ENCODE results near the gene SLC27A1.
A peak's percentile ranks its signal among the peaks of the same experiment; 100 is the strongest.
"Not testable (repeated sequence)": the region's sequence is repeated elsewhere in the genome, so short reads cannot be mapped to it uniquely, and the experiment has no call there.

The SLC27A1 gene

DNA sequence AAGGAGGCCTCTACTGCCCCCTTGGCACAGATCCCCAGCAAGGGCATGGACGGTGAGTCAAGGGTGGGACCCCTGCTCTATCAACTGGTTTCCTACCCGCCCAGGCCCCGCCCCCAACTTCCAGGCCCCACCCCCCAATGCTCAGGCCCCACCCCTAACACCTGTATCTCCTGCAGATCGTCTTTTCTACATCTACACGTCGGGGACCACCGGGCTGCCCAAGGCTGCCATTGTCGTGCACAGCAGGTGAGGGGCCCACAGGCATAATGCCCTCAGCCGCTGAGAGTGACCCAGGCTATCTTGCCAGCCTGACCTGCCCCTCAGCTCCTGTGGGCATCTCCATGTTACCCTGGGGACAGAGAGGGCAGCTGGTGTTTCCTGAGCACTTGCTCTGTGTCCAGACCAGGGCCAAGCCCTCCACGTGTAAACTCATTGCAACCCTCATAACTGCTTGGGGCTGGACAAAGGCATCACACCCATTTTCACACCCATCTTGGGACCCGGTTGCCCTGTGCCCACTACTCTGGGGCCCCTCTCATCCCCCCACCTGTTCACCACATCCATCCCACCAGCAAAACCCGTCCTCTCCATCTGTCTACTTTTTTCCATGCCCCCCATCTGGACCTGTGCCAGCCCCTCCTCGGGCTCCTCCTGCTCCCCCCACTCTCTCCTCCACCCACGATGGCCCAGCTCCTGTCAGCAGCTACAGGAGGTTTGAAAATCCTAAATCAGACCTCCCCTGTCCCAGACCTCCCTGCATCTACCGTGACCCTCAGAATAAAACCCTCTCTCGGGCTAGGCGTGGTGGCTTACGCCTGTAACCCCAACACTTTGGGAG lies 17.2 kb downstream of the SLC27A1 start:
- no peak for DNase-seq

DNA sequence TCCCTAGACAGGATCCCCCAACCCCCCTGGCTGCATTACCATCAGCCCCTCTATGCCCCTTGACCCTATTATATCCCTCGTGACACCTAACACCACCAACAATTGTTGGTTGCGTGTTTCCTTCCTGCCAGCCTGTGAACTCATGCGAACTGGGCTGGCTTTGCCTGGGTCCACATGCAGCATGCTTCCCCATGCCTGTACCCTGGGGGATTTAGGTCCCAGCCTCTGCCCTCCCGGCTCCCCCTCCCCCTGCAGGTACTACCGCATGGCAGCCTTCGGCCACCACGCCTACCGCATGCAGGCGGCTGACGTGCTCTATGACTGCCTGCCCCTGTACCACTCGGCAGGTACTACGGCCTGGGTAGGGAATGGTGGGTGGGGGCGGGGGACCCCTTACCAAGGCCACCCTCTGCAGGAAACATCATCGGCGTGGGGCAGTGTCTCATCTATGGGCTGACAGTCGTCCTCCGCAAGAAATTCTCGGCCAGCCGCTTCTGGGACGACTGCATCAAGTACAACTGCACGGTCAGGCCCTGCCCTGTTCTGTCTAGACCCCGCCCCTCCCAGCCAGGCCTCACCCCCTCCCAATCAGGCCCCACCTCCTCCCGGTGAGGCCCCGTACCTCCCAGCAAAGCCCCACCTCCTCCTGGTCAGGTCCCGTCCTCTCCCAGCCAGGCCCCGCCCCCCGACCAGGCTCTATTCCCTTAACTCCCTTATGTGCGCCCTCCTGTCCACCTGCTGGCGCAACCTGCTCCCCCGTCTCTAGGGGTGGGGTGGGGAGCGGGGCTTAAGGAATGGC lies 18.5 kb downstream of the SLC27A1 start:
- DNase-seq: peak; percentile 39

DNA sequence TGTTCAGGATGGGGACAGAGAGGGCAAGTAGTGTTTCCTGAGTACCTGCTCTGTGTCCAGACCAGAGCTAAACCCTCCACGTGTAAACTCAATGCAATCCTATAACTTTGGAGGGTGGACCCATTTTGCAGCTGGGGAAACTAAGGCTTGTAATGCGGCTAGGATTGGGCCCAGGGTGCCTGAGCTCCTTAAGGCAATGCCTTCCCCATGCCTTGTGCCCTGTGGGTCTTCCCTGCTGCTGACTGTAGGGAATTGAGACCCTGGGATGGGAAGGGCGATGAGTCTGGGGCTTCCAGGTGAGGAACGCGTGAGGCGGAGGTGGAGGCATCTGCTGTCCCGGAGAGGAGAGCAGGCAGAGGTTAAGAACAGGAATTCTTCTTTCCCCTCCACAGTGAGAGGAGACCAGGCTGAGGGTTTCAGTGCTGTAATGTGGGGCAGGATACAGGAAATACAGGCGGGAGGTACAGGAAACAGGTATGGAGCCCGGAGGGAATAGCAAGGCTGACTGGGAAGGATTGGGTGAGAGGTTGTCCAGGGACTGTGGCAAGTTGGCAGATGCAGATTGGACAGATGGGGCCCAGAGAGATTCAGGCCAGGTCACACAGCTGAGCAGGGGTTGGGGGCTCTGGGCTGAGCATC lies 19.2 kb downstream of the SLC27A1 start:
- DNase-seq: no peak

DNA sequence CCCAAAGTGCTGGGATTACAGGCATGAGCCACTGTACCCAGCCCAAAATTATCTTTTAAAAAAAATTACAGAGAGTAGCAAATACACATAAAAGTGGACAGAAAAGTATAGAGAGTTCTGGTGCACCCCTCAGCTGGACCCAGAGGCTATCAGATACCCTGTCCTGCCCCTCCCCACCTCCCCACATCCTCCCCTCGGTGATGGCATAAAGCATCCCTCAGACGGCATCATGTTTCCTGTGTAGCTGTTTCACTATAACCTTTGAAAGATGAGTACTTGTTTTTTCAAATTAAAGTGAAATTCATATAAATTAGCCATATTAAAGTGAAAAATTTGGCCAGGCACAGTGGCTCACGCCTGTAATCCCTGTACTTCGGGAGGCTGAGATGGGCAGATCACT lies 20.1 kb downstream of the SLC27A1 start:
- no peak for DNase-seq

DNA sequence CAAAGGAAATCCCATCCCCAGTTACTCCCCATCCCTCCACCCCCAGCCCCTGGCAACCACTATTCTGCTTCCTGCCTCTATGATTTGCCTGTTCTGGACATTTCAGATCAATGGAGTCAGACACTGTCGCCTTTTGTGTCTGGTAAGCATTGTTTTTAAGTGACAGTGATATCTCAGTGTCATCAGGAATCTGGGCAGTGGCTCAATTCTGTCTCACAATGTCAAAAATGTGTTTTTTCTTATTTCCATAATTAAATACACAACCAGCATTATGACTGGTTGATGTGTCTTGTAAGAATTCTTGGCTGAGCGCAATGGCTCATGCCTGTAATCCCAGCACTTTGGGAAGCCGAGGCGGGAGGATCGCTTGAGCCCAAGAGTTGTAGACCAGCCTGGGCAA lies 21.0 kb downstream of the SLC27A1 start:
- no peak for DNase-seq

DNA sequence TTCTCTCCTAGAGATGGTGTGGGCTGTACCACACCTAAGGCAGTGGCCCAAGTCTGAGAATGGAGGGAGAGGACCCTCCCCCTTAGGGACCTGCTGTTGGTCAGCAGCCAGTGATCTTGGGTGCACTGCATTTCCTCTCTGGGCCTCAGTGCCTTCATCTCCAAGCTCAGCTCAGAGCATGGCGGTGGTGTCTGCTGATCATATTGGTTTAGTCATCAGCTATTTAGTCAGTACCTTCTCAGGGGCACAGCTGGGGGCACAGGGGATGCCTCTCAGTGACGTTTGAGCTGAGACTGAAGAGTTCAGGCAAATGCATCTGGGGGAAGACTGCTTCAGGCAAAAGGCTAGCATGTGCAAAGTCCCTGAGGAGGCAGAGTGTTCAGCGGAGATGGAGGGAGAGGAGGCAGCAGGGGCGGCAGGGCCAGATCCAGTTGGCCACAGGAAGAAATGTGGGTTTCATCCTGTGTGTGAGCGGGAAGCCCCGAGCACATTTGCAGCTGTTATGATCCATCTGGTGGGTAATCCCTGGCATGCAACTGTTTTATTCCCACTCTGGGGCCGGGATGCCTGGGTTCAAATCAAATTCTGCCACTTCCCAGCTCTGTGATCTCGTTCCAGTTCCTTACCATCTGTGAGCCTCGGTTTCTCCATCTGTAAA lies 25.4 kb downstream of the SLC27A1 start:
- DNase-seq: no peak

DNA sequence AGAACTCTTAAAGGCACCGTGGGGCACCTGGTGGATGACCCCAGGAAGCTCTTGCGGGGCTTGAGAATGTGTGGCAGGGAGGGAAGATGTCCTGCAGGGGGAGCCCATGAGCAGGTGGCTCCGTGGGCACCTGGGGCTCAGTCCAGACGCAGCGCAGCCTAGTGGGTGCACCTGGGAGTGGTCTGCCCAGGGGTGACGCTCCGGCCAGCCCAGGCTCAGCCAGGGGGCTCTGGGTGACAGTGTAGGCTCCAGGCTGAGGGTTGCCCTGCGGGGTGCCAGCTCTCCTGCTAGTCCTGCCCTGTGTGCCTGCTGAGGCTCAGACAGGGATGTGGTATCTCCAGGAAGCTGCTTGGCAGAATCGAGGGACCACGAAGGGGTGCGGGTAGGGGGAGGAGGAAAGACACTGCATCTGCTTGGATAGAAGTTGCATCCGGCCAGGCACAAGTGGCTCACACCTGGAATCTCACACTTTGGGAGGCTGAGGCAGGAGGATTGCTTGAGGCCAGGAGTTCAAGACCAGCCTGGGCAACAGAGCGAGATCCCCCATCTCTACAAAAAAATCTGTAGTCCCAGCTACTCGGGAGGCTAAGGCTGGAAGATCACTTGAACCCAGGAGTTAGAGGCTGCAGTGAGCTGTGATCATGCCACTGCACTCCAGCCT lies 26.1 kb downstream of the SLC27A1 start:
- DNase-seq: no peak

DNA sequence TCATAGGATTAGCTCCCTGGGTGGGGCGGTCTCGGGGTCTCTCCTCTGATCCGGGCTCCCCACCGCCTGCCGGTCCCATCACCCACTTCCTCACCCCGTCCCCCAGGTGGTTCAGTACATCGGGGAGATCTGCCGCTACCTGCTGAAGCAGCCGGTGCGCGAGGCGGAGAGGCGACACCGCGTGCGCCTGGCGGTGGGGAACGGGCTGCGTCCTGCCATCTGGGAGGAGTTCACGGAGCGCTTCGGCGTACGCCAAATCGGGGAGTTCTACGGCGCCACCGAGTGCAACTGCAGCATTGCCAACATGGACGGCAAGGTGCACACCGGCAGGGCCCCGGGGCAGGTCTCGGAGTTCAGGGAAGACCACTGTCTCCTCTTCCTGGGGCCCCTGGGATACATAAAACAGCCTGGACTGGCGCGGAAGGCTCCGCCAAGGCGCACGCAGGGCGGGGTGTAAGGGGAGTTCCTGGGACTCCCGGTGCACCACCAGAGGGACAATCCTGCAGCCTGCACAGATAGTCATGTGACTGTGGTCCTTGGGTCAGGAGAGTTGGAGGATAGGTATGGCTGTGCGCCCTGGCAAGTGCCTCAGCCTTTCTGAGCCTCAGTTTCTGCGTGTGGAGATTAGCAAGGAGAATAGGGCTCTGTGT lies 26.9 kb downstream of the SLC27A1 start:
- DNase-seq: no peak

DNA sequence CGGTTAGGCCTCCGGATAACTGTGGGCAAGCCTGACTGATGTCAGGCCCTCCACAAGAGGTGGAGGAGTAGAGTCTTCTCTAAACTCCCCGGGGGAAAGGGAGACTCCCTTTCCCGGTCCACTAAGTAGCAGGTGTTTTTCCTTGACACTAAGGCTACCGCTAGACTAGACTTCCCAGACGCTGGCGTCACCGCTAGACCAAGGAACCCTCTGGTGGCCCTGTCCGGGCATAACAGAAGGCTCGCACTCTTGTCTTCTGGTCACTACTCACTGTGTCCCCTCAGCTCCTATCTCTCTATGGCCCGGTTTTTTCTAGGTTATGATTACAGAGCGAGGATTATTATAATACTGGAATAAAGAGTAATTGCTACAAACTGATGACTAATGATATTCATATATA lies 28.7 kb downstream of the SLC27A1 start:
- DNase-seq: not testable (repeated sequence)

DNA sequence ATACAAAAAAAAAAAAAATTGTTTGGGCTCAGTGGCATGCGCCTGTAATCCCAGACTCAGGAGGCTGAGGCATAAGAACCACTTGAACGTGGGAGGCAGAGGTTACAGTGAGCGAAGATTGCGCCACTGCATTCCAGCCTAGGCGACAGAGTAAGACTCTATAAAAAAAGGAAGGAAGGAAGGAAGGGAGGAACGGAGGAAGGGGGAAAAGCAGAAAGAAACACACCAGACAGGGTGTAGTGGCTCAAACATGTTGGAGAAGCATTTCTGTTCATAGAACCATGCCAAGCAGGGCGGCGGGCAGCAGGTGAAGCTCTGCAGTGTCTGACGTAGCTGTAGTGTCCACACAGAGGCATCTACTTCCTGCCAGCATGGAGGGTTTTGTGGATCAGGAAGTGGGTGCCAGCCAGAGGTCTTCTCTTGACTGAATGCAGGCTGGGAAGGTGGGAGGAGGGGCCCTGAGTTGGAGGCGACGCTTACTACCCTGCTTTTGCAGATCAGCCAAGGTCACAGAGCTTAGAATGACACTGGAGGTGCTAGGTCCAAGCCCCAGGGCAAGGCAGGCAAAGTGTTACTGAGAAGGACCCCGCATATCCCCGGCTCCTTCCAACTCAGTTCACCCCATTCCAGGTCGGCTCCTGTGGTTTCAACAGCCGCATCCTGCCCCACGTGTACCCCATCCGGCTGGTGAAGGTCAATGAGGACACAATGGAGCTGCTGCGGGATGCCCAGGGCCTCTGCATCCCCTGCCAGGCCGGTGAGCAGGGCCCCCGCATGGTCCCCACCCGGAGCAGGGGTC lies 29.5 kb downstream of the SLC27A1 start:
- no peak for DNase-seq

DNA sequence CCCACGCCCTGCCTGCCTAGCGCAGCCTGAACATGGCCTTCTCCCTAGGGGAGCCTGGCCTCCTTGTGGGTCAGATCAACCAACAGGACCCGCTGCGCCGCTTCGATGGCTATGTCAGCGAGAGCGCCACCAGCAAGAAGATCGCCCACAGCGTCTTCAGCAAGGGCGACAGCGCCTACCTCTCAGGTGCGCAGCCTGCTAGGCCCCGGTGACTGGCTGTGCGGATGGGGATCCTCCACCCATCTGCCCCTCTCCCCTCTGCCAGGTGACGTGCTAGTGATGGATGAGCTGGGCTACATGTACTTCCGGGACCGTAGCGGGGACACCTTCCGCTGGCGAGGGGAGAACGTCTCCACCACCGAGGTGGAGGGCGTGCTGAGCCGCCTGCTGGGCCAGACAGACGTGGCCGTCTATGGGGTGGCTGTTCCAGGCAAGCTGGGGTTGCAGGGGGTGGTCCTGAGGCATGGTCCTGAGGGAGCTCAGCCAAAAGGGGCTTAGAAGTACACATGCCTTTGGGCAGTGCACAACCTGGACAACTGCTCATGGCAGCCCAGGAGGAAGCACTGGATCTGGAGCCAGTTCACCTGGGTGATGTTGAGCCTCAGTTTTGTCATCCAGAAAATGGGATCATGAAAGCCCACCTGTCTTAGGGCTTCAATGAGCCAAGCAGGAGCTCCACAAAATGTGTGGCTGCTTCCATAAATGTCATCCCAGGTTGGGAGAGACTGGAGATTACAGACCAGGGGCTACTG lies 30.3 kb downstream of the SLC27A1 start:
- no peak for DNase-seq

DNA sequence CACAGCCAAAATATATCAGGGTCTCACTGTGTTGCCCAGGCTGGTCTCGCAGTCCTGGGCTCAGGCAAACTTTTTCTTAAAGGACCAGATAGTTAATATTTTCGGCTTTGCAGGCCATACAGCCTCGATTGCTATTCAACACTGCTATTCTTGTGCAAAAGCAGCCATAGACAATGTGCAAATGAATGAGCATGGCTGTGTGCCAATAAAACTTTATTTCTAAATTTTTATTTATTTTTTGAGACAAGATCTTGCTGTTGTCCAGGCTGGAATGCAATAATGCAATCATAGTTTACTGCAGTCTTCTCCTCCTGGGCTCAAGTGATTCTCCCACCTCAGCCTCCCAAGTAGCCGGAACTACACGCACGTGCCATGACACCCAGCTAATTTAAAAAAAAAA lies 32.9 kb downstream of the SLC27A1 start:
- DNase-seq: no peak

DNA sequence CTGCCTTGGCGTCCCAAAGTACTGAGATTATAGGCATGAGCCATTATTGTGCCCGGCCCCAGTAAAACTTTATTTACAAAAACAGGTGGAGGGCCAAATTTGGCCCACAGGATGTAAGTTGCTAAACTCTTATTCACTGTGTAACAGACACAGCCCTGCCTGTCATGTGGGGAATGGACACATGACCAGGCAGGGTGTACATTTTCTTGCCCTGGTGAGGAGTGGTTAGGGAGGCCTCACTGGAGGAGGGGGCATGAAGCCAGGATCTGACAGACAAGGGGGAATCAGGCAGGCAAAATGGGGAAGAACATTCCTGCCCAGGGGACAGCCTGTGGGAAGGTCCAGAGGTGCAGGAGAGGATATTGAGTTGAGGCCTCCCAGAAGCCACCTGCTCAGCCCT lies 33.7 kb downstream of the SLC27A1 start:
- no peak for DNase-seq

DNA sequence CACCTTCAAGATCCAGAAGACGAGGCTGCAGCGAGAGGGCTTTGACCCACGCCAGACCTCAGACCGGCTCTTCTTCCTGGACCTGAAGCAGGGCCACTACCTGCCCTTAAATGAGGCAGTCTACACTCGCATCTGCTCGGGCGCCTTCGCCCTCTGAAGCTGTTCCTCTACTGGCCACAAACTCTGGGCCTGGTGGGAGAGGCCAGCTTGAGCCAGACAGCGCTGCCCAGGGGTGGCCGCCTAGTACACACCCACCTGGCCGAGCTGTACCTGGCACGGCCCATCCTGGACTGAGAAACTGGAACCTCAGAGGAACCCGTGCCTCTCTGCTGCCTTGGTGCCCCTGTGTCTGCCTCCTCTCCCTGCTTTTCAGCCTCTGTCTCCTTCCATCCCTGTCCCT lies 34.1 kb downstream of the SLC27A1 start:
- no peak for DNase-seq

DNA sequence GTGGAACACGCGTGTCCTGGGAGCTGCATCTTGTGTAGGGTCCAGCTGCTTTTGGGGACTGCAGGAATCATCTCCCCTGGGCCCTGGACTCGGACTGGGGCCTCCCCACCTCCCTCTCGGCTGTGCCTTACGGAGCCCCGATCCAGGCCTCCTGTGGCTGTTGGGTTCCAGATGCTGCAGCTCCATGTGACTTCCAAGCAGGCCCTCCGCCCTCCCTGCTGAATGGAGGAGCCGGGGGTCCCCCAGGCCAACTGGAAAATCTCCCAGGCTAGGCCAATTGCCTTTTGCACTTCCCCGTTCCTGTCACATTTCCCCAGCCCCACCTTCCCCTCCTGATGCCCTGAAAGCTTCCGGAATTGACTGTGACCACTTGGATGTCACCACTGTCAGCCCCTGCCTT lies 34.9 kb downstream of the SLC27A1 start:
- DNase-seq: no peak

DNA sequence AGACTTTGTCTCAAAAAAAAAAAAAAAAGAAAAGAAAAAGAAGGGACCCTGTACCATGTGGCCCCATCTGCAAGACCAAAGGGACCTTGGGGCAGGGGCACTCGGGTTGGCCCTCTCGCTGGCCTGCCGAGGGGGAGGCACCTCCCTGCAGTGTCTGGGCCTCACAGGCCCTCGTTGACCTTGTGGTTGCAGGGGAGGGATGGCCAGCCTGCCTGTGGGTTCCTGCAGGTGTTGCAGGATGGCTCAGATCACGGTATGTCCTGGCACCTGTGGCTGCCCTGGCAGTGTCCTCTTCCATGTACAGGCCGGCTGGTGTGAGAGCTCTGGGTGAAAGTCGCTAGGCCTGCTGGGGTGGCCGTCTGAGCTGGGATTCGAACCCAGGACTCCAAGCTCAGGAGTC lies 36.4 kb downstream of the SLC27A1 start:
- DNase-seq: no peak

DNA sequence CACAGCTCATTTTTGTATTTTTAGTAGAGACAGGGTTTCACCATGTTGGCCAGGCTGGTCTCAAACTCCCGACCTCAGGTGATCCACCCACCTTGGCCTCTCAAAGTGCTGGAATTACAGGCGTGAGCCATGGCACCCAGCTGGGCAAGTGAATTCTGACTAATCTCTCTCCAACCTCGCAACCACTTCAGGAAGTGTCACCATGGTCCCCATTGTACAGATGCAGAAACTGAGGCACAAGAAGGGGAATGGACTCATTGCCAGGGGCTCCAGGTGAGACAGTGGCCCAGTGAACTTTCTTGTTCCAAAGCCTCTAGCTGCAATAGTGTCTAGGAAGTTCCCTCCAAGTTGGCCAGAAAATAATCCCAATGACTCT lies 38.2 kb downstream of the SLC27A1 start:
- DNase-seq: not testable (repeated sequence)

DNA sequence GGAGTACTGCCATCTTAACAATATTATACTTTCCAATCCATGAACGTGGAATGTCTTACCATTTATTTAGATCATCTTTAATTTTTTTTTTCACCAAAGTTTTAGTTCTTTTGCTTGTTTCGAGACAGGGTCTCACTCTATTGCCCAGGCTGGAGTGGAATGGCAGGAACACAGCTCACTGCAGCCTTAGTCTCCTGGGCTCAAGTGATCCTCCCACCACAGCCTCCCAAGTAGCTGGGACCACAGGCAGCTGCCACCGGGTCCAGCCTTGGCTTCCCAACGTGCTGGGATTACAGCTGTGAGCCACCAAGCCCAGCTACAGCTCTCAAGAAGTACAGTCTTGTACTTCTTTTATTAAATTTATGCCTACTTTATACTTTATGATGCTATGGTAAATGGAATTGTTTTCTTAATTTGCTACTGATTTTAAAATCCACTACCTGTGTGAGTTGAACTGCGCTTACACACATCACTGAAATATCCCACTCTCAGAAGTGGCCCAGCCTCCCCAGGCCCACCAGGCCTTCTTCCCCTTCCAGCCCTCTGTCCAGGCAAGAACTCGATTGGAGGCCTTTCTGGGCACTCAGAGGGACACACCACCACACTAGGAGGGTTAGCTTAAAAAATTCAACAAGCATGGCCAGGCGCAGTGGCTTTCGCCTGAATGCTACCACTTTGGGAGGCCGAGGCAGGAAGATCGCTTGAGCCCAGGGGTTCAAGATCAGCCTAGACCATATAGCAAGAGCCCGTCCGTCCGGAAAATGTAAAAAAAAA lies 40.1 kb downstream of the SLC27A1 start:
- DNase-seq: no peak

DNA sequence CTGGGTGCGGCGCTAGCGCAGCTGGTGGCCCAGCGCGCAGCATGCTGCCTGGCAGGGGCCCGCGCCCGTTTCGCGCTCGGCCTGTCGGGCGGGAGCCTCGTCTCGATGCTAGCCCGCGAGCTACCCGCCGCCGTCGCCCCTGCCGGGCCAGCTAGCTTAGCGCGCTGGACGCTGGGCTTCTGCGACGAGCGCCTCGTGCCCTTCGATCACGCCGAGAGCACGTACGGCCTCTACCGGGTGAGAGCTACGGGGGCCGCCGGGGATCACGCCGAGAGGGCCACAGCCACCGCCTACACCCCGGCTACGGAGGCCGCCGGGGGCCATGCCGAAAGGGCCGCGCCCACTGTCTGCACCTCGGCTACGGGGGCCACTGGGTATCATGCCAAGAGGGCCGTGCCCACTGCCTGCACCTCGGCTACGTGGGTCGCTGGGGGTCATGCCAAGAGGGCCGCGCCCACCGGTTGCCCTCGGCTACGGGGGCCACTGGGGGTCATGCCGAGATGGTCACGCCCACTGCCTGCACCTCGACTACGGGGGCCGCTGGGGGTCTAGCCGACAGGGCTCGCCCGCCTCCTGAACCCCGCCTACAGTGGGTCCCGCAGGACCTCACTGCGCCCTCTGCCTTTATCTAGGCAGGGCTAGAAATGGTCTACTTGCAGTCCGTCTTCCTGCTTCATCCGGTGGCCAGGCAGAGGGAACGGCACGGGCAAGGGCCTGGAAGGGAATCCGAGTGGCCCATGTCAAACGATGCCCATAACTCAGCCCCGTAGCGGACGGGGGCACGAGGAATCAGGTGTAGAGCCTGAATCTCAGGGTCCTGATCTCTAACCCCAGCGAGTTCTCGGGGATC lies 41.6 kb downstream of the SLC27A1 start:
- peak; percentile 91 for DNase-seq
